Large intestine (tissue), 3 donors: Measurements from ENCODE around the gene PCSK6. TPM values are rescaled to one million over a fixed set of nuclear protein-coding genes. Genes with fewer than 3 reads are reported as not detected.

ENCODE experiments used
- DNase-seq, 2 donors: peaks; one replicate each; pipeline versions ENCODE4 v3.0.0 to v3.0.0-alpha.2; 2013
- H3K27ac ChIP-seq: one replicate; pipeline ENCODE4 v1.5.1; 2013; ENCODE audit warnings: low read length
- H3K27me3 ChIP-seq: 2 replicates; pipeline ENCODE4 v1.6.1; 2013; ENCODE audit warnings: low read length; ENCODE audit not compliant: control insufficient read depth, insufficient read depth
- H3K36me3 ChIP-seq: 2 replicates; pipeline ENCODE4 v1.6.1; 2013; ENCODE audit warnings: low read length; ENCODE audit not compliant: control insufficient read depth, insufficient read depth
- H3K4me1 ChIP-seq: one replicate; pipeline ENCODE4 v1.6.1; 2013; ENCODE audit warnings: low read length; ENCODE audit not compliant: control insufficient read depth, insufficient read depth
- H3K4me3 ChIP-seq: one replicate; pipeline ENCODE4 v1.5.1; 2013; ENCODE audit warnings: low read length
- H3K9me3 ChIP-seq: one replicate; pipeline ENCODE4 v1.6.1; 2013; ENCODE audit warnings: mild to moderate bottlenecking, low read depth, low read length, moderate library complexity; ENCODE audit not compliant: control insufficient read depth
- WGBS: methylation state at CpG from one replicate; pipeline ENCODE4 v1.1.5; 2013; ENCODE audit warnings: low lambda C conversion rate; ENCODE audit not compliant: insufficient coverage; 5-methylcytosine and 5-hydroxymethylcytosine counted together
- polyA plus RNA-seq: library from polyadenylated mRNA; unstranded; fragments of 120-200 nt; gene quantifications from one replicate; pipeline ENCODE4 v1.2.1, GENCODE V29; 2013

The PCSK6 gene
- polyA plus RNA-seq, 1 donor: 22.2 TPM

DNA sequence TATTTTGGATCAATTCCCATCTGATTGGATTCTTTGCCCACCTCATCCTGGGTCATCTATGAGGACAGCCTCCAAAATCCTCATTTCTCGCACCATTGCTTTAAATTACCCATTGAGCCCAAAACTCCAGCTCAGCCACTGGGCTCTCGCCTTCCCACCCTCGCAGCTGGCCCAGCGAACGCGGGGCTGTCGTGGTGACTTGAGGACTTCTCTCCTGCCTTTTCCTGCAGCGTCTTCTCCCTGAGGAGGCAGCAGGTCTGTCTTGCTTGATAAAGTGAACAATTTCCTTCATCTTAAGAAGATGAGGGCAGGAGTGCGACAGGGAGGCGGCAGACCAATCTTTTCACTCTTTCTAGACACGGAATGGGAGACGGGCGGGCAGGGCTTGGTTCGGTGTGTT, 161.5 kb downstream of the PCSK6 start:
- no peaks in the 10 kb centered on the region for H3K9me3 ChIP-seq
- no peaks in the 10 kb centered on the region for H3K36me3 ChIP-seq
- no peaks in the 10 kb centered on the region for H3K27me3 ChIP-seq
- no peak for DNase-seq
- 100% methylated on average over 1 of the region's 14 CpGs for WGBS
- H3K27ac ChIP-seq: no peak overlapping the region
- H3K4me1 ChIP-seq: peaks cover 19% of the 10 kb centered on the region
- H3K4me3 ChIP-seq: no peak overlapping the region

DNA sequence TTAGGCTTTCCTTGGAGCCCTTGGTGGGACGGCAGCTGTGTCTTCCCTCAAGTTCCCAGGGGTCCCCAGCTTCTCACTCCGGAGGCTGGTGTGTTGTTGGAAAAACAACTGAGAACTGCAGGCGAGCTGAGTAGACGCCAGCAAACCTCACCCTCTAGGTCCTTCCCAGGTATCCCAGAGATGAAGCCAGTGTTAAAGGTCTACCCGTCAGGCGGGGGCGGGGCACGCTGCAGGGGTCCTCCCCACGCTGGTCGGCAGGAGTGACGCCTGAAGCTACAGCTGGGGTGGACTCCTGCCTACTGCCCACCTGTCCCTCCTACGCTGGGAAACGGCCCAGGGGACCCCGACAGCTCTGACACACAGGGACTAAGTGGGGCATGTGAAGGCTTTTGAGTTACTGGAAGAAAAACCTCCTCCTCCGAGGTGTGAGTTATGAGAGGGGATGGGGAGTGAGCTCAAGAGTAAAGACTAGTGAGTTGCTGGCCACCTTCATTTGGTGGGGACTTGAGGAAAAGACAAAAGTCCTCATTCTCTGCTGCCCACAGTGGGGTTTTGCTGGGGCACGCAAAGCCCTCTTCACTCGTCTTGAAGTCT, 162.3 kb downstream of the PCSK6 start:
- DNase-seq: no peak
- peaks cover 19% of the 10 kb centered on the region for H3K4me1 ChIP-seq
- no peak overlapping the region for H3K4me3 ChIP-seq
- WGBS: no CpG with 5 or more reads among the region's 17 CpGs
- H3K9me3 ChIP-seq: no peaks in the 10 kb centered on the region
- H3K27ac ChIP-seq: no peak overlapping the region
- no peaks in the 10 kb centered on the region for H3K36me3 ChIP-seq
- H3K27me3 ChIP-seq: no peaks in the 10 kb centered on the region

DNA sequence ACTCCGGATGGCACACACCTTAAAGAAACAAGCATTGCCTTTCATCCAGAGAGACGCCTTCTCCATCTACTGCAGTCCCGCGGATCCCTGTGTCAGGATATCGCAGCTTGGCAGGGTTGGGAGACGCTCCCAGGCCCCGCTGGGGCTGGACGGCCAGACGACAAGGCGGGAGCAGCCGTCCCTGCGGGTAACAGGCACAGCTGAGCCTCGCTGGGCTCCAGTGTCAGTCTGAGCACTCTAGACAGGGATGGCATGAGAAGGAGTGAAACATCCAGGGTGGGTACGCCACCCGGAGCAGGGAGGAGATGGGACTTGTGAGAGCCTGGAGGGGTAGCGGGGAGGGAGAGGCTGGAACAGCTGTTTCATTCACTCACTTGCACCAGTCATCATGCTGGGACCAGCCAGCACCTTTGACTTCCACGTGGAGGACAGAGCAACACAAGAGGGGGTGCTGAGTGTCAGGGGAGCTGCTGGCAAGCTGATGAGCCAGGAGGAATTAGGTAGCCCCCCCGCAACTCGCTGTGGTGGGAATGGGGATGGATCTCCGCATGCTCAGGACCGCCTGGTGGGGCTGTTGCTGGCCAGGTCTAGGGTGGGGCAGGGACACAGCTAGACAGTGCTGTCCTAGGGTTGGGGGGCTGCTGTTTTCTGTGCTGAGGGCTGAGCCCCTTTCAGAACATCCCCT, 162.9 kb downstream of the PCSK6 start:
- H3K36me3 ChIP-seq: no peaks in the 10 kb centered on the region
- WGBS: no CpG with 5 or more reads among the region's 21 CpGs
- H3K4me1 ChIP-seq: peaks cover 19% of the 10 kb centered on the region
- no peaks in the 10 kb centered on the region for H3K27me3 ChIP-seq
- H3K4me3 ChIP-seq: no peak overlapping the region
- DNase-seq: no peak
- H3K27ac ChIP-seq: no peak overlapping the region
- H3K9me3 ChIP-seq: no peaks in the 10 kb centered on the region

DNA sequence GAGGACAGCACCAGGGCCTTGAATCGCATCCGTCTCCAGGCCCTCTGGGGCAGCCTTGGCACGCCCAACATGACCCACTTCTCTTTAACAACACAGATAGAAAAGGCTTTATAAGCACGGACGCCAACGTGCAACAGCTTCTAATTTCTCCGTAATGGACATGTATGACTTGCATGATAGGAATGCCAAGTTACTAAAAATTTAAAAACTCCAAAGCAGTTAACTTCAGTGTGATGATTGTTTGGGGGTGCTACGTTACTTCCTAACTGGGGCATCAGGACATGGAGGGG, 163.5 kb downstream of the PCSK6 start:
- peaks cover 19% of the 10 kb centered on the region for H3K4me1 ChIP-seq
- H3K9me3 ChIP-seq: no peaks in the 10 kb centered on the region
- H3K27me3 ChIP-seq: no peaks in the 10 kb centered on the region
- H3K27ac ChIP-seq: no peak overlapping the region
- no CpG with 5 or more reads among the region's 8 CpGs for WGBS
- no peak for DNase-seq
- H3K4me3 ChIP-seq: no peak overlapping the region
- H3K36me3 ChIP-seq: no peaks in the 10 kb centered on the region

DNA sequence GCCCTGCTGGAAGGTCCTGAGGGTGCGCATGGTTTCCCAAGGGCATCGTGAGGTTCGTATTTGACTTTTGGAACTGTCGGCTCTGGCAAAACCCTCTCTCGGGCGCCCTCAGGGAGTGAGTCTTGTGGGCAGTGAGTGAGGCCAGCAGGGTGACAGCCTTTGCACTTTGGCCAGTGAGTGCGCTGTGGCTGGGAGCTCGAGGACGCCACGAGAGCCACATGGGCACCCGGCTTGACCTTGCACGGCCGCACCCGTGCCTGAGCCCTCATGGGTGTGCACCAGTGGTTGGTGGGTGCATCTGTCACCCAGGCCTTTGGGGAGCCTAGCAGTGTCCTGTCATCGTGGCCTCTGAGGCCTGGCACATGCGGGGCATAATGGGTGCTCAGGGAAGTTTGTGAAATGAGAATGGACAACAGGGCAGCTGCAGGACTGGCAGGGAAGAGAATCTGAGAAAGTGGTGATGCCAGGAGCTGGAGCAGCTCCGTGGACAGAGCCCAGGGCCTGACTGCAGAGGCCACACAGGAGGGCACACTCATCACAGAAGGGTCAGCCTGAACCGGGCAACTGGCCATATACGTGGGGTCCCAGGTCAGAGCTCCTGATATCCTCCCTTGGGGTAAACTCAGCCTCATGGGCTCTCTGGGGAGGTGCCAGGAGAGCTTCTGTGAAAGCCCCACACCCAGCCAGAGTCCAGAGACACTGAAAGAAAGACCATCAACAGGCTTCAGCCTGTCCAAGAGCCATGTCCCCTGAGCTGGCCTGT, 164.1 kb downstream of the PCSK6 start:
- DNase-seq: peak in 1 of 2 donors; percentile 31
- Histone ChIP-seq H3K27me3 (no peaks in the 10 kb centered on the region), H3K4me1 (peaks cover 19% of the 10 kb centered on the region), H3K4me3 (no peak overlapping the region), H3K27ac (peak overlapping the region; percentile 32), H3K9me3 (no peaks in the 10 kb centered on the region), H3K36me3 (no peaks in the 10 kb centered on the region)
- WGBS: no CpG with 5 or more reads among the region's 19 CpGs

DNA sequence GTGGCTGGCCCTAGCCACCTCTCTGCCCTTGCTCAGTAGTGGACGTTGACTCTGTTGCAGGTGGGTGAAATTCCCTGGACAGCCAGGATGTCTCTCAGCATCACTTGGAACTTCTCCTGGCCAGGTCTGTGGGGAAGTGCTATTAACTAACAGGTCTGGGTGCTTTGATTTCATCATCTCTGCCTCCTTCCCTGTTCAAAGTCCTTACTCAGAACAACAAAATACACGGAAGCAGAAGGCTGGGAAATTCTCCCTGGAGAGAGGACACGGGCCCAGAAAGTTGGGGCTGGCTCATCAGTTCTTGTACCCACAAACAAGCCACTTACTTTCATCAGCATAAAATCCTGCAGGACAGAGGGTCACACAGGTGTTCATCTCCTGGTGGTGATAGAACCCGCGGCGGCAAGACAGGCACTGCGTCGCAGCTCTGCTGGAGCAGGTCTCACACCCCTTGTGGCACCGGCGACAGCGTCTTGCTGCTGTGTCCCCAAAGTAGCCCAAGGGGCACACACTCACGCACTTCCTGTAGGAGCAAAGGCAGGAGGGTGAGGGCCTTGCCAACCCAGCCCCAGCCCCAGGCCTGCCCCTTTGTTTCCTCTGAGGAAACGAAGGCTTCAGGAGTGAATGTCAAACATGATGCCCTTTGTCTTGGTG, 164.9 kb downstream of the PCSK6 start:
- Histone ChIP-seq H3K4me1 (peaks cover 19% of the 10 kb centered on the region), H3K4me3 (no peak overlapping the region), H3K9me3 (no peaks in the 10 kb centered on the region), H3K27me3 (no peaks in the 10 kb centered on the region), H3K36me3 (no peaks in the 10 kb centered on the region), H3K27ac (peak overlapping the region; percentile 32)
- DNase-seq: peak; percentile 74 to 87
- no CpG with 5 or more reads among the region's 13 CpGs for WGBS

DNA sequence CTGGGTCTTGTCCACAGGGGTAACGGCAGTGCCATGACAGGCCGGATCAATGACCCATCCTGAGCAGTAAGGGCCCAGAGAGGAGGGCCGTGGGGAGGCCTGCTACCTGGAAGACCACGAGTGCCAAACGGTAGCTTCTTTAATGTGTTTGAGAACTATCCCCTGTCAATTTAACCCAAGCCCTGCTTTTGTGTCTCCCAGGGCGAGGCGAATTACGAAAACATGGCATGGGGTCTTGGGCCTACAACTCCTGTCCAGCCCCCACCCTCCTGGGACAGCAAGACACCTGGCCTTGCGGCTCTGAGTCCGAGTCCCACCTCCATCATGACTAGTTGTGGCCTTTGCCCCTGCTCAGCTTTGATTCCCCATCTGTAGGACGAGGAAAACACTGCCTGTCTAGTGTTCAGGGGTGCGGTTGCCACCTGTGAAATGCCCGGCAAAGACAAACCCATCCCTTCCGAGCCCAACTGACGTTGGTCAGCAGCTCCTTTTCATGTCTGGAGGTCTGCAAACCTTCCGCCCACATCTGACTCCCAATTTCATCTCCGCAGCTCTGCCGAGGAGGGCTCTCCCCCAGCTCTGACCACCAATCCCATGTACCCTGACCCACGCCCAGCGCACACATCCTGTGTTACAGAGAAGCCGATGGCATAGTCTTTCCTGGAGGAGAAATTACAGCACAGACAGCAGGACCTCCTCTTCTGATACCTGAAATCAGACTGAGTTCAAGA, 165.5 kb downstream of the PCSK6 start:
- Histone ChIP-seq H3K27ac (no peak overlapping the region), H3K27me3 (no peaks in the 10 kb centered on the region)
- DNase-seq: peak in 1 of 2 donors; percentile 14

DNA sequence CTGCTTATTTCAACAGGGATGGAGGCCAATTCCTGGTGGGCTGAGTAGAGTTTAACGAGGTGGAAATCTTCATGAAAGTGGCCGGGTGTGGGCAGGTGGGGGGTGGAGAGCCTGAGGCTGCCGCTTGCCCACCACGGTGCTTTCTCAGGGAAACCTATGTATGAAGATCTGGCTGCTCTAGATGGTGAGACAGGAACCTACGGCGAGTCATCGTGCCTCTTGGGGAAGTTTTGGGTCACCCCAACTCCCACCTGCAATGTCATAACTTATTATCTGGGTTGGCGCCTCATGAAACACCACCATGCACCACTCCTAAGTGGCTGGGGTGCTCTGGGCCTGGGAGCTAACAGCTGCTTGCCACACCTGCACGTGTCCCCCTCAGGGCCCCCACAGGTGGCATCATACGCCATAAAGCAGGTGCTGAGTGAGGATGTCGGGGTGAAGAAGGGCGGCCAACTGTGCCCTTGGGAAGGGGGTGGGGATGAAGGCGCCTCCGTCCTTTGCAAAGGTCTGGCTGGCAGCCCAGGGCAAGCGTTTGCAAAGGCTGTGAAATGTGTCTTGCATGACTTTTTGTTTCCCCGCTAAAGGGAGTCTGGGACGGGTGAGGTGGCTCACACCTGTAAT, 166.5 kb downstream of the PCSK6 start:
- H3K27ac ChIP-seq: no peak overlapping the region
- no peak overlapping the region for H3K4me3 ChIP-seq
- no peaks in the 10 kb centered on the region for H3K36me3 ChIP-seq
- no peaks in the 10 kb centered on the region for H3K9me3 ChIP-seq
- no CpG with 5 or more reads among the region's 17 CpGs for WGBS
- no peaks in the 10 kb centered on the region for H3K27me3 ChIP-seq
- no peak for DNase-seq
- peaks cover 19% of the 10 kb centered on the region for H3K4me1 ChIP-seq

More for the DNA sequence above, 165.5 kb downstream of the PCSK6 start:
- Histone ChIP-seq H3K4me1 (peaks cover 19% of the 10 kb centered on the region), H3K36me3 (no peaks in the 10 kb centered on the region), H3K4me3 (no peak overlapping the region), H3K9me3 (no peaks in the 10 kb centered on the region)
- no CpG with 5 or more reads among the region's 21 CpGs for WGBS

DNA sequence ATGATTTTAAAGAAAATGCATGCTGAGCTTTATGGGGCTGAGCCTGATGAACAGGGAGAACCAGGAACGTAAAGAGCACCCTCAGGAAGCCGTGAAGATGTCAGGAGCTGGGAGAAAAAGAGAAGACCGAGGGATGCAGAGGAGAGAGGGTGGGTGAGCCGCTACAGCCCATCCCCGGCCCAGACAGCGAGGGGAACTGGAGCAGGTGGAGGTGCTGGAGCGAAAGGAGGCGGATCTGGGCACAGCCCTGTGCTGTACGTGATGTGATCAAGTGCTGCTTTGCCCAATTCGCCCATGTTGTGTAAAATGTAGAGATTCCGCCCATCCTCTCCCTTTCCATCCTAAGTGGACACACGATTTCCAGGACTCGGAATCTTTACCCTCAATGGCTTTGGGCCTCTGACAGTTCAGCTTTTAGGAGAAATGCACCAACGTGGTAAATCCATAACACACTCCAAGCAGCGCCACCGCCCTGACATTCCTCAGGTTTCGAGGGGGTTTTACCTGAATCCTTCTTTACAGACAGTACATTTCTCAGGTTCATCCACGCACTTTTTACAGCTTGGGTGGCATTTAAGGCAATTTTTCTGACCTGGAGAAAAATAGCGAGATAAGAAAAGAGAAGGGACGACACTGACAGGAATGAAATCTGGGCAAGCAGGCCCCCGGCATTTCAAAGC, 167.4 kb downstream of the PCSK6 start:
- 74% methylated on average over 3 of the region's 21 CpGs for WGBS
- no peaks in the 10 kb centered on the region for H3K36me3 ChIP-seq
- no peaks in the 10 kb centered on the region for H3K9me3 ChIP-seq
- H3K4me3 ChIP-seq: no peak overlapping the region
- H3K4me1 ChIP-seq: peaks cover 19% of the 10 kb centered on the region
- H3K27me3 ChIP-seq: no peaks in the 10 kb centered on the region
- DNase-seq: no peak
- H3K27ac ChIP-seq: no peak overlapping the region
